SIG-M5 treated with dmso at 0.1 percent for 504 hours (cell line): ENCODE data around the gene KRTAP4-5.
"Not testable (repeated sequence)": the region's sequence is repeated elsewhere in the genome, so short reads cannot be mapped to it uniquely, and the experiment has no call there.

ENCODE experiments used
- DNase-seq: peaks from one replicate; lab custom pipeline; 2025; ENCODE audit not compliant: unreplicated experiment; lab: John Stamatoyannopoulos, UW

Gene KRTAP4-5

DNA sequence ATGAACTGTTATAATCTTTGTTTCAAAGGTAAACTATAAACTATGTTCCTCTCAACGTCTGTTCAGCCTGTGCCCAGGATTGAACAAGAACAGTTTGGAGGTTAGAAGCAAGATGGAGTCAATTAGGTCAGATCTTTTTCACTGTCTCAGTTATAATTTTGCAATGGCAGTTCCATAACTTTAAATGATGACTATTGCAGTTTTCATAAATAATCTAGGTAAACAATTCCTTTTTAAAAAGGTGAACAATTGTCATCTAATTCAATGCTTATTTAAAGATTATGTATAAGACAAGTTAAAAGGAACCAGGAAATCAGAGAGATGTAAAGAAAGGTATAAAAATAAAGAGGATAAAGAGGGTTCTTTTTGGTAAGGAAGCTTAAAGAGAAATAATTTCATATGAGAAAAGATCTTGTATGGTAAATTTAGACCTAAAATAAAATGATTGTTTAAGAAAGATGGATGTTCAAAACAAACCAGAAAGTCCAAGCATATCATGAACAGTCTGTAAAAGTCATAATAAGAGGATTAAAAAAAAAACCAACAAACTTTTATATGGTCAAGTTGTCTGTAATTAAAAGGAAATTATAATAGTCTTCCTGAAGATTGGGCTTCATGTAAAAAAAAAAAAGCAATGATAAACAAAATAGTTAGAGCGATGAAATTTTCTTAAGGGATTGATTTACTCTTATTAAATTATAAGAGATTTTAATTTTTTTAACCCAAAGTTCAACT is 38.3 kb downstream of the KRTAP4-5 start:
- no peak for DNase-seq

DNA sequence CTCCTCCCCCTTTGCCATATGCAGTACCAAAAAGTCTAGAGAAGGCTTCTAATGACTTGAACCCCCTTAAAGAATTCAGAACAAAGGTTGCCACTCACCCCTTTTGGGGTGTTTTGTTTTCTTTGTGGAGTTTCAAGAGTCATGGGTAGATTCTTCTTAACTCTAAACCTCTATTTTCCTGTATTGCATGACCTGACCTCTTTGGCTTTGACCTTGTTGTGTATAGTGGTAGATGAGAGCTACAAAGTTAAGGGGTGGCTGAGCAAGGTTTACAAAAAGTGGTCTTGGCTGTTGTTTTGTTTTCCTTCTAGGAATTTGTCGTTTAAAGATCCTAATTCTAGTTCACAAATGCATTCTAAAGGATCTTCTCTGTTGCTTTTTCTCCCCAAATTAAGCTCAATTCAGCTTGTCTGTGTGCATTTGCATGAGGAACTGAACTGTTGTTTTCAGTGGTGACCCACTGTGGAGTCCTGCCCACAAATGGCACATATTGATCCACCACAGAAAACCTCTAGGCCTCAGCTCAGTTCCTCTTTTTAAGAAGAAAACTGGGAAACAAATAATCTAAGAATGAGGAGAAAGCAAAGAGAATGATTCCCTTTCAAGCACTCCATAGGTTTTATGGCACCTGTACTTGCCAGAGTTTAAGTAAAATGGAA is 40.8 kb downstream of the KRTAP4-5 start:
- DNase-seq: not testable (repeated sequence)

DNA sequence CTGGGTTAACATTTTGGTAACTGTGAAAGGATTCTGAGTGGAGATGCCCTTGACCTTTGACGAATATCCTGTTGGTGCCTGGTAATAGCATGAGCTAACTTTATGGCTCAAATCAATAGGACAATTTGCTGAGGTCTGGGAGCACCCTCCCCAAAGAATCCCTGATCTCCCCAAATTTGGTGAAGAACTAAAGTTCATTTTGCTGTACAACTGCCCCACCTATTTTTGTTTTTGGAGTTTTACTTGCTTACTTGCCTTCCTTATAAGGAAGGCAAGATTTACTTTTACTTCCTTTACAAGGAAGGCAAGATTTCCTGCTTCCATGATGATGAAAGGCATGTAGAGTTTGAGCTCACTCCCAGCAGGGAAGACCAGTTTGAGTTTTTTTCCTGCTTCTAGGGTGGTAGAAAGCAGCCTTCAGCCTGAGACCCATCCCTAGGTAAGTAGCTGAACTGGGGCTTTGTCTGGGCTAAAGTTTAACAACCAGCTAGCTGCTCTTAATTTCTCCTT is 41.6 kb downstream of the KRTAP4-5 start:
- DNase-seq: no peak

DNA sequence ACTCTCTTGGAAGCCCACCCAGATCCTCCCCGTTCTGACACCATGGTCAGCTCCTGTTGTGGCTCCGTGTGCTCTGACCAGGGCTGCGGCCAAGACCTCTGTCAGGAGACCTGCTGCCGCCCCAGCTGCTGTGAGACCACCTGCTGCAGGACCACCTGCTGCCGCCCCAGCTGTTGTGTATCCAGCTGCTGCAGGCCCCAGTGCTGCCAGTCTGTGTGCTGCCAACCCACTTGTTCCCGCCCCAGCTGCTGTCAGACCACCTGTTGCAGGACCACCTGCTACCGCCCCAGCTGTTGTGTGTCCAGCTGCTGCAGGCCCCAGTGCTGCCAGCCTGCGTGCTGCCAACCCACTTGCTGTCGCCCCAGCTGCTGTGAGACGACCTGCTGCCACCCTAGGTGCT is 44.3 kb downstream of the KRTAP4-5 start, which contains the start of gene KRTAP4-9:
Gene KRTAP4-9, plus strand, starts transcription at position 43 of the 400 bp plus-strand sequence. Its CDS starts 0 bp downstream, at position 43.
- DNase-seq: not testable (repeated sequence)

DNA sequence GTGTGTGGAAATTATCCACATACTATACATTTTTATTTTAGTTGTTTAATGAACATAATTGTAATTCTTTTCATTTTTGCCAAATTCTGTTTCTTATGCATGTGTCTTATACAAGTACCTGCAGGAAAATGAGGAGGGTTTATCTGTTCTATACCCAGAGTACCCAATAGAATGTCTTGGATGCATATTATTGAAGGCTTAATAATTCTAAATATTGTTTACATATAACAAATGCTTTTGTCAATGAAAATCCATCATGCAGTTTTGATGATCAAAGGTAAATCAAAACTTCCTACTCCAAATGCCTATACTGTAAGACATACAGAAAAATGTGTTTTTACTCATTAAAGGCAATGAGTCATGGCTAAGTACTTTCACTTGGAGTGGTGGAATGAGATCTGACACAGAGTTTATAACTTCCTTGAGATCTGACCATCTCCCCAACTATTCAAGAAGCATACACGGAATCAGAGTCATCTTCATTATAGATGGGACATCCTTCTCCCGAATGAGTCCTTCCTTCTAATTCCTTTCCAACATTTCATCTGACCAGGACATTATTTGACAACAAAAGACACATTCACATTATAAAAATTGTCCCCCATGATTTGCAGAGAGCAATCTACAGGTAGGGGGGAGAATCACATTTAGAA is 45.1 kb downstream of the KRTAP4-5 start:
- not testable (repeated sequence) for DNase-seq

DNA sequence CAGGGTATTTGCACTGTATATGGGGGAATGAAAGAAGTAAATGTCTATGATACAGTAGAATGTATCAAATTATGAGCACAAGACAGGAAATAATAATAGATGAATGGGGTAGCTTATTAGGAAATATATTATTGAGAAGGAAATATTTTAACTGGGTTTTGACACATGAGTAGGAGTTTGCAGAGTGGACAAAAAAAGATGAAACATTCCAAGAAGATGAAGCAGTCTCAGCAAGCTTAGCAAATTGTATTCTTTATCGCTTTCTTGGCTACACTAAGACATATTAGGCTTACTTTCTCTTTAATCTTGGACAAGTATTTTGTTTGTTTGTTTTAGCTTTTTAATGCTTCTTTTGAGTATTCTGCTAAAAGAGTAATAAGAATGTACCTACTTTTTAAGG is 45.7 kb downstream of the KRTAP4-5 start:
- no peak for DNase-seq

DNA sequence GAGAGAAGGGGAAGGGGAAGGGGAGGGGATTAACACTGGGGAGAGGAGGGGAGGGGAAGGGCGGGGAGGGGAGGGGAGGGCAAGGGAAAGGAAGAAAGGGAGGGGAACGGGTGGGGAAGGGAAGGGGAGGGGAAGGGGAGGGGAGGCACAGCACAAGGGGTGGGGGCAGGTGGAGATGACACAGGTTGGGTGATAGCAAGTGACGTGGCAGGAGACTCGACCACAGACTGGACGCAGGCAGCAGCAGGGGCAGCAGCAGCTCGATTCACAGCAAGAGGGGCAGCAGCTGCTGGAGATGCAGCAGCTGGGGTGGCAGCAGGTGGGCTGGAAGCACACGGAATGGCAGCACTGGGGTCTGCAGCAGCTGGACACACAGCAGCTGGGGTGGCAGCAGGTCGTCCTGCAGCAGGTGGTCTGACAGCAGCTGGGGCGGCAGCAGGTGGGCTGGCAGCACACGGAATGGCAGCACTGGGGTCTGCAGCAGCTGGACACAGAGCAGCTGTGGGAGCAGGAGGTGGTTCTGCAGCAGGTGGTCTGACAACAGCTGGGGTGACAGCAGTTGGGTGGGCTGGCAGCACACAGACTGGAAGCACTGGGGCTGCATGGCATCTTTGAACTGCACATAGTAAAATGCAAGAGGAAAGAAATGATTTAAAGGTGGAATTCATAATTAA is 47.9 kb downstream of the KRTAP4-5 start, which contains the start of gene KRTAP4-16:
Gene KRTAP4-16, minus strand, starts transcription at position 624 of the 674 bp plus-strand sequence. Its CDS starts 0 bp downstream, at position 624.
- no peak for DNase-seq

DNA sequence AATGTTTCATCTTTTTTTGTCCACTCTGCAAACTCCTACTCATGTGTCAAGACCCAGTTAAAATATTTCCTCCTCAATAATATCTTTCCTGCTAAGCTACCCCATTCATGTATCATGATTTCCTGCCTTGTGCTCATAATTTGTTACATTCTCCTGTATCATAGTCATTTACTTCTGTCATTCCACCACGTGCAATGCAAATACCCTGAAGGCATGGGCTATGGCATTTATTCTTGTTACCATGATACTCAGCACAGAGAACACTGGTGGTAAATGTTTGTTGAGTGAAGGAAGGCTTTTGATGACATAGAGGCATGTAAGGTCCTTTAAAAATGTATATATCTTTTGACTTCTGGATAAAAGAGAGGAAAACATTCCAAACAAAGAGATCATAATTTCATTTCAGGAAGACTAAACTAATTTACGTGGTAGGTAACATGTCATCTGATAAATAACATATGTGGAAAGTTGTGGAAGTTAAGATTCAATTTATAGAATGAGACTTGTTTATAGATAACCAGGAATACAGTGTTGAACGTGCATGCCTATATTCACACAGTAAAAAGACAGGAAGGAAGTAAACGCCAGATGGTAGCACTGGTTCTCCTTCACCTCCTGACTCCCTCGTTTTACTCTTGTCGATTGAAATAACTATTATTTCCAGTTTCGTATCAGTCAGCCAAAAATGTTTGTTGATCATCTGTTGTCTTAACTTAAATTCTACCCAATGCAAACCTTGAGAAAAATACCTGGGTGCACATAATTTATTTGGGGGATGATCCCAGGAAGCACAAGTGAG is 49.7 kb downstream of the KRTAP4-5 start:
- DNase-seq: not testable (repeated sequence)
